Breast epithelium (tissue), 3 donors: ENCODE results near the gene ST8SIA6.

Source experiments
- POLR2A ChIP-seq: fragments of 450-650 bp; IDR thresholded peaks from one replicate; pipeline ENCODE4 v1.6.1; 2016; ENCODE audit warnings: antibody characterized with exemption, mild to moderate bottlenecking, moderate library complexity
- POLR2AphosphoS5 ChIP-seq, 3 donors: sonication (generic); formaldehyde crosslinking; IDR thresholded peaks; one replicate each; pipeline ENCODE4 v1.6.1; 2017; ENCODE audit warnings: antibody characterized with exemption in 3 of 3
- TF ChIP-seq, protein P1 (sequence below), 3 donors: fragments of 450-650 bp; IDR thresholded peaks; one replicate each; pipeline ENCODE4 v1.5.1; 2016 to 2017; ENCODE audit warnings: antibody characterized with exemption in 3 of 3, mild to moderate bottlenecking in 3 of 3, moderate library complexity in 3 of 3

DNA sequence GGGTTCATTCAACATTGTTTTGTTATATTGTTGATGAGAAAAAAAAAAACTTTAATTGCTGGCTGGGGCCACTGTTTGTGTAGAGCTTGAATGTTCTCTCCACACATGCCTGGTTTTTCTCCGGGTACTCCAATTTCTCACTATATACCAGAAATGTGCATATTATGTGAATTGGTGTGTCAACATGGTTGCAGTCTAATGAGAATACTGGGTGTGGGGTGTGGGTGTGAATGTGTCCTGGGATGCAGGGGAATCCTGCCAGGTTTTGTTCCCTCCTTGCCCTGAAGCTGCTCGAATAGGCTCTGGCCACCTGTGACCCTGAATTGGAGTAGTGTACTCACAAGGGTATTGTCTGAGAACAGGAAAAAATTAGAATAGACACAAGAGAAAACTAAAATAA is 145.0 kb downstream of the ST8SIA6 start:
- TF ChIP-seq, protein P1, sequence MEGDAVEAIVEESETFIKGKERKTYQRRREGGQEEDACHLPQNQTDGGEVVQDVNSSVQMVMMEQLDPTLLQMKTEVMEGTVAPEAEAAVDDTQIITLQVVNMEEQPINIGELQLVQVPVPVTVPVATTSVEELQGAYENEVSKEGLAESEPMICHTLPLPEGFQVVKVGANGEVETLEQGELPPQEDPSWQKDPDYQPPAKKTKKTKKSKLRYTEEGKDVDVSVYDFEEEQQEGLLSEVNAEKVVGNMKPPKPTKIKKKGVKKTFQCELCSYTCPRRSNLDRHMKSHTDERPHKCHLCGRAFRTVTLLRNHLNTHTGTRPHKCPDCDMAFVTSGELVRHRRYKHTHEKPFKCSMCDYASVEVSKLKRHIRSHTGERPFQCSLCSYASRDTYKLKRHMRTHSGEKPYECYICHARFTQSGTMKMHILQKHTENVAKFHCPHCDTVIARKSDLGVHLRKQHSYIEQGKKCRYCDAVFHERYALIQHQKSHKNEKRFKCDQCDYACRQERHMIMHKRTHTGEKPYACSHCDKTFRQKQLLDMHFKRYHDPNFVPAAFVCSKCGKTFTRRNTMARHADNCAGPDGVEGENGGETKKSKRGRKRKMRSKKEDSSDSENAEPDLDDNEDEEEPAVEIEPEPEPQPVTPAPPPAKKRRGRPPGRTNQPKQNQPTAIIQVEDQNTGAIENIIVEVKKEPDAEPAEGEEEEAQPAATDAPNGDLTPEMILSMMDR (IDR thresholded peaks at IDR 0.05): no peak
- TF ChIP-seq POLR2AphosphoS5 (IDR thresholded peaks at IDR 0.05) (no peak), POLR2A (no peak)
